Endodermal cell (in vitro differentiated cells): ENCODE measurements around the gene CDR2L. TPM values are rescaled to one million over a fixed set of nuclear protein-coding genes. Genes with fewer than 3 reads are reported as not detected.

Source experiments
- DNase-seq: peaks from one replicate; pipeline ENCODE4 v3.0.0-alpha.2; 2017
- H3K27ac ChIP-seq: 2 replicates; pipeline ENCODE4 v1.5.1; 2013; ENCODE audit warnings: mild to moderate bottlenecking, low read depth, low read length, moderate library complexity
- H3K27me3 ChIP-seq: 2 replicates; pipeline ENCODE4 v1.6.1; 2013; ENCODE audit warnings: mild to moderate bottlenecking, low read length, moderate library complexity; ENCODE audit not compliant: insufficient read depth, control insufficient read depth, poor library complexity, severe bottlenecking
- H3K36me3 ChIP-seq: 2 replicates; pipeline ENCODE4 v1.7.0; 2013; ENCODE audit warnings: mild to moderate bottlenecking, low read length, moderate library complexity; ENCODE audit not compliant: control insufficient read depth, insufficient read depth
- H3K4me1 ChIP-seq: one replicate; pipeline ENCODE4 v1.7.0; 2013; ENCODE audit warnings: low read length; ENCODE audit not compliant: control insufficient read depth, insufficient read depth
- H3K4me3 ChIP-seq: 2 replicates; pipeline ENCODE4 v1.5.1; 2013; ENCODE audit warnings: mild to moderate bottlenecking, low read length, moderate library complexity
- H3K9ac ChIP-seq: 2 replicates; pipeline ENCODE4 v1.6.1; 2013; ENCODE audit warnings: mild to moderate bottlenecking, low read length, moderate library complexity; ENCODE audit not compliant: poor library complexity, severe bottlenecking; ENCODE audit errors: extremely low read depth
- H3K9me3 ChIP-seq: 2 replicates; pipeline ENCODE4 v1.6.1; 2013; ENCODE audit warnings: mild to moderate bottlenecking, low read length, moderate library complexity; ENCODE audit not compliant: control insufficient read depth
- H3K27ac Mint-ChIP-seq: 2 replicates; pipeline ENCODE4 v1.8.0; 2020; ENCODE audit warnings: mixed read lengths
- H3K27me3 Mint-ChIP-seq: 2 replicates; pipeline ENCODE4 v1.8.0; 2021; ENCODE audit warnings: mild to moderate bottlenecking, mixed read lengths; ENCODE audit not compliant: insufficient read depth
- H3K36me3 Mint-ChIP-seq: 2 replicates; pipeline ENCODE4 v1.8.0; 2020; ENCODE audit warnings: low read depth, mixed read lengths
- H3K4me1 Mint-ChIP-seq: 2 replicates; pipeline ENCODE4 v1.8.0; 2020; ENCODE audit warnings: mixed read lengths
- H3K4me3 Mint-ChIP-seq: 2 replicates; pipeline ENCODE4 v1.8.0; 2020; ENCODE audit warnings: mild to moderate bottlenecking, moderate library complexity, mixed read lengths
- H3K9me3 Mint-ChIP-seq: 2 replicates; pipeline ENCODE4 v1.8.0; 2020; ENCODE audit warnings: mild to moderate bottlenecking, mixed read lengths
- WGBS, 2 experiments: methylation state at CpG; one replicate each; pipeline versions ENCODE4 v1.1.5 to v1.1.7; 2013; ENCODE audit warnings: missing lambda C conversion rate in 2 of 2, mixed read lengths in 1 of 2; ENCODE audit not compliant: insufficient coverage in 1 of 2, insufficient read length in 1 of 2; 5-methylcytosine and 5-hydroxymethylcytosine counted together
- total RNA-seq, 2 donors: library from RNA; stranded (reverse); fragmentation: NEBNext Ultra II Directional in 1 of 2; extraction: Animal tissue kit (Norgen Biotek cat#: 25700) in 1 of 2; gene quantifications; 2 replicates in 1 of 2; 3 replicates in 1 of 2; pipeline ENCODE4 v1.2.1, GENCODE V29; 2021
- TF ChIP-seq, protein P1 (sequence below): fragments of 200-600 bp; sonication (generic); conservative IDR thresholded peaks from 2 replicates; pipeline ENCODE4 v1.5.0; 2021; ENCODE audit warnings: antibody characterized with exemption, mild to moderate bottlenecking

Gene CDR2L
- total RNA-seq, 2 donors from 2014 or later, result 20.4 to 23.6 TPM

GRCh38 chr17:74999523-74999922 lies 12.1 kb downstream of the CDR2L start:
- Mint-ChIP-seq H3K27me3 (no peaks in the 10 kb centered on the region), H3K27ac (no peak overlapping the region), H3K9me3 (no peaks in the 10 kb centered on the region), H3K36me3 (peaks cover 22% of the 10 kb centered on the region), H3K4me3 (no peak overlapping the region), H3K4me1 (no peaks in the 10 kb centered on the region)
- TF ChIP-seq, protein P1, sequence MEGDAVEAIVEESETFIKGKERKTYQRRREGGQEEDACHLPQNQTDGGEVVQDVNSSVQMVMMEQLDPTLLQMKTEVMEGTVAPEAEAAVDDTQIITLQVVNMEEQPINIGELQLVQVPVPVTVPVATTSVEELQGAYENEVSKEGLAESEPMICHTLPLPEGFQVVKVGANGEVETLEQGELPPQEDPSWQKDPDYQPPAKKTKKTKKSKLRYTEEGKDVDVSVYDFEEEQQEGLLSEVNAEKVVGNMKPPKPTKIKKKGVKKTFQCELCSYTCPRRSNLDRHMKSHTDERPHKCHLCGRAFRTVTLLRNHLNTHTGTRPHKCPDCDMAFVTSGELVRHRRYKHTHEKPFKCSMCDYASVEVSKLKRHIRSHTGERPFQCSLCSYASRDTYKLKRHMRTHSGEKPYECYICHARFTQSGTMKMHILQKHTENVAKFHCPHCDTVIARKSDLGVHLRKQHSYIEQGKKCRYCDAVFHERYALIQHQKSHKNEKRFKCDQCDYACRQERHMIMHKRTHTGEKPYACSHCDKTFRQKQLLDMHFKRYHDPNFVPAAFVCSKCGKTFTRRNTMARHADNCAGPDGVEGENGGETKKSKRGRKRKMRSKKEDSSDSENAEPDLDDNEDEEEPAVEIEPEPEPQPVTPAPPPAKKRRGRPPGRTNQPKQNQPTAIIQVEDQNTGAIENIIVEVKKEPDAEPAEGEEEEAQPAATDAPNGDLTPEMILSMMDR, result no peak
- no peak for DNase-seq
- Histone ChIP-seq H3K27ac (no peak overlapping the region), H3K9ac (no peak overlapping the region), H3K4me3 (no peak overlapping the region), H3K36me3 (peaks cover 19% of the 10 kb centered on the region), H3K9me3 (no peaks in the 10 kb centered on the region), H3K4me1 (no peaks in the 10 kb centered on the region), H3K27me3 (no peaks in the 10 kb centered on the region)
- WGBS, 2 experiments, result 94 to 95% methylated on average over 3 to 4 of the region's 4 CpGs

- Histone ChIP-seq H3K9ac (no peak overlapping the region), H3K9me3 (no peaks in the 10 kb centered on the region), H3K4me3 (no peak overlapping the region), H3K27ac (no peak overlapping the region), H3K36me3 (peaks cover 19% of the 10 kb centered on the region), H3K27me3 (no peaks in the 10 kb centered on the region), H3K4me1 (no peaks in the 10 kb centered on the region)
- no peak for DNase-seq
- Mint-ChIP-seq H3K9me3 (no peaks in the 10 kb centered on the region), H3K4me1 (no peaks in the 10 kb centered on the region), H3K27ac (no peak overlapping the region), H3K4me3 (no peak overlapping the region), H3K36me3 (peaks cover 24% of the 10 kb centered on the region), H3K27me3 (no peaks in the 10 kb centered on the region)
- TF ChIP-seq, protein P1, result no peak
- 90 to 95% methylated on average over 5 to 15 of the region's 15 CpGs for WGBS, 2 experiments
These were observed 14.7 kb downstream of the CDR2L start for GRCh38 chr17:75001915-75002843.

GRCh38 chr17:75003070-75003956 lies 15.9 kb downstream of the CDR2L start:
- peak; percentile 86 for DNase-seq
- H3K36me3 ChIP-seq, result peaks cover 19% of the 10 kb centered on the region
- 95 to 96% methylated on average over 54 to 76 of the region's 76 CpGs for WGBS, 2 experiments

More at GRCh38 chr17:75003070-75003956, 15.9 kb downstream of the CDR2L start:
- H3K27me3 Mint-ChIP-seq, result no peaks in the 10 kb centered on the region
- Histone ChIP-seq H3K4me1 (no peaks in the 10 kb centered on the region), H3K9ac (no peak overlapping the region), H3K27ac (no peak overlapping the region), H3K4me3 (no peak overlapping the region), H3K27me3 (no peaks in the 10 kb centered on the region), H3K9me3 (no peaks in the 10 kb centered on the region)
- H3K4me1 Mint-ChIP-seq, result no peaks in the 10 kb centered on the region
- no peak overlapping the region for H3K4me3 Mint-ChIP-seq
- peaks cover 24% of the 10 kb centered on the region for H3K36me3 Mint-ChIP-seq
- H3K27ac Mint-ChIP-seq, result no peak overlapping the region
- no peaks in the 10 kb centered on the region for H3K9me3 Mint-ChIP-seq
- TF ChIP-seq, protein P1, result peak; percentile 58
